IMR-90 (cell line): ENCODE results near the gene NUTM2B.
"Not testable (repeated sequence)": the region's sequence is repeated elsewhere in the genome, so short reads cannot be mapped to it uniquely, and the experiment has no call there.

ENCODE experiments used
- CTCF ChIP-seq: conservative IDR thresholded peaks from 2 replicates; pipeline ENCODE4 v1.5.1; 2012; ENCODE audit warnings: mild to moderate bottlenecking, low read depth, low read length, improper control_type of control experiment
- MAZ ChIP-seq: IDR thresholded peaks from 2 replicates; pipeline ENCODE4 v1.6.1; 2012; ENCODE audit warnings: low read depth, mild to moderate bottlenecking, low read length, improper control_type of control experiment, moderate library complexity, borderline replicate concordance

- TF ChIP-seq CTCF, result peak; percentile 18; the same call in 1 of the 2 replicates
- TF ChIP-seq MAZ, result not testable (repeated sequence)
These were observed 17.9 kb upstream of the NUTM2B start for GRCh38 chr10:79685044-79685685.
